ENCODE data around the gene MBD3L2B.
"Not testable (repeated sequence)": the region's sequence is repeated elsewhere in the genome, so short reads cannot be mapped to it uniquely, and the experiment has no call there.

MBD3L2B gene

GRCh38 chr19:7021331-7021730, at the start of gene MBD3L2B:
TSS of gene MBD3L2B (minus strand) at chr19:7021431. CDS start at chr19:7021397, 34 bp downstream.
- not testable (repeated sequence) for DNase-seq (ENCODE audit: low spot score)

GRCh38 chr19:7069904-7070226, 48.6 kb upstream of the MBD3L2B start:
- DNase-seq (ENCODE audit: low spot score): no peak

GRCh38 chr19:7069042-7069903, 48.0 kb upstream of the MBD3L2B start, which contains the start of gene ZNF557:
TSS of gene ZNF557 (plus strand) at chr19:7069703. CDS start at chr19:7075075, 5,372 bp downstream.
- peak; percentile 97 for DNase-seq (ENCODE audit: low spot score)

- DNase-seq (ENCODE audit: low spot score): no peak
These were observed 47.4 kb upstream of the MBD3L2B start for GRCh38 chr19:7068599-7068998.

- peak; percentile 23 for DNase-seq (ENCODE audit: low spot score)
These were observed 46.5 kb upstream of the MBD3L2B start for GRCh38 chr19:7067716-7068115.

GRCh38 chr19:7067122-7067521, 45.9 kb upstream of the MBD3L2B start:
- not testable (repeated sequence) for DNase-seq (ENCODE audit: low spot score)

- DNase-seq (ENCODE audit: low spot score): no peak
These were observed 42.7 kb upstream of the MBD3L2B start for GRCh38 chr19:7063764-7064418.

- DNase-seq (ENCODE audit: low spot score): no peak
These were observed 42.1 kb upstream of the MBD3L2B start for GRCh38 chr19:7063339-7063738.

GRCh38 chr19:7059977-7060376, 38.7 kb upstream of the MBD3L2B start:
- not testable (repeated sequence) for DNase-seq (ENCODE audit: low spot score)

GRCh38 chr19:7058576-7058975, 37.3 kb upstream of the MBD3L2B start, which contains the start of gene MBD3L3:
TSS of gene MBD3L3 (minus strand) at chr19:7058676. CDS start at chr19:7058605, 71 bp downstream.
- DNase-seq (ENCODE audit: low spot score): not testable (repeated sequence)

GRCh38 chr19:7056371-7056770, 35.1 kb upstream of the MBD3L2B start:
- DNase-seq (ENCODE audit: low spot score): not testable (repeated sequence)

GRCh38 chr19:7055679-7056078, 34.4 kb upstream of the MBD3L2B start:
- not testable (repeated sequence) for DNase-seq (ENCODE audit: low spot score)

GRCh38 chr19:7054635-7055368, 33.6 kb upstream of the MBD3L2B start:
- not testable (repeated sequence) for DNase-seq (ENCODE audit: low spot score)

GRCh38 chr19:7052896-7053295, 31.7 kb upstream of the MBD3L2B start:
- DNase-seq (ENCODE audit: low spot score): not testable (repeated sequence)

- DNase-seq (ENCODE audit: low spot score): not testable (repeated sequence)
These were observed 30.2 kb upstream of the MBD3L2B start for GRCh38 chr19:7051421-7051820.

GRCh38 chr19:7049021-7049420, 27.8 kb upstream of the MBD3L2B start, which contains the start of gene MBD3L2:
TSS of gene MBD3L2 (plus strand) at chr19:7049321. CDS start at chr19:7049374, 53 bp downstream.
- not testable (repeated sequence) for DNase-seq (ENCODE audit: low spot score)

GRCh38 chr19:7041563-7041962, 20.3 kb upstream of the MBD3L2B start:
- not testable (repeated sequence) for DNase-seq (ENCODE audit: low spot score)

- not testable (repeated sequence) for DNase-seq (ENCODE audit: low spot score)
These were observed 18.8 kb upstream of the MBD3L2B start, which contains the start of gene MBD3L4 for GRCh38 chr19:7040079-7040478. TSS of gene MBD3L4 (minus strand) at chr19:7040179. CDS start at chr19:7040144, 35 bp downstream.

- DNase-seq (ENCODE audit: low spot score): not testable (repeated sequence)
These were observed 9.0 kb upstream of the MBD3L2B start, which contains the start of gene MBD3L5 for GRCh38 chr19:7030278-7030677. TSS of gene MBD3L5 (plus strand) at chr19:7030578. CDS start at chr19:7030612, 34 bp downstream.

GRCh38 chr19:7028790-7029189, 7.6 kb upstream of the MBD3L2B start:
- not testable (repeated sequence) for DNase-seq (ENCODE audit: low spot score)

GRCh38 chr19:7018828-7019227, 2.4 kb downstream of the MBD3L2B start:
- no peak for DNase-seq (ENCODE audit: low spot score)

GRCh38 chr19:7013678-7014077, 7.6 kb downstream of the MBD3L2B start:
- DNase-seq (ENCODE audit: low spot score): no peak
